ENCODE measurements around the gene NDUFS8. TPM values are rescaled to one million over a fixed set of nuclear protein-coding genes. Genes with fewer than 3 reads are reported as not detected.

NDUFS8 gene
- total and polyA plus RNA-seq, 10 of the 15 experiments (the other 5 are each of a cell fraction or from before 2014, with no cell fraction given) = 17.6 to 308 (median 120) TPM

DNA sequence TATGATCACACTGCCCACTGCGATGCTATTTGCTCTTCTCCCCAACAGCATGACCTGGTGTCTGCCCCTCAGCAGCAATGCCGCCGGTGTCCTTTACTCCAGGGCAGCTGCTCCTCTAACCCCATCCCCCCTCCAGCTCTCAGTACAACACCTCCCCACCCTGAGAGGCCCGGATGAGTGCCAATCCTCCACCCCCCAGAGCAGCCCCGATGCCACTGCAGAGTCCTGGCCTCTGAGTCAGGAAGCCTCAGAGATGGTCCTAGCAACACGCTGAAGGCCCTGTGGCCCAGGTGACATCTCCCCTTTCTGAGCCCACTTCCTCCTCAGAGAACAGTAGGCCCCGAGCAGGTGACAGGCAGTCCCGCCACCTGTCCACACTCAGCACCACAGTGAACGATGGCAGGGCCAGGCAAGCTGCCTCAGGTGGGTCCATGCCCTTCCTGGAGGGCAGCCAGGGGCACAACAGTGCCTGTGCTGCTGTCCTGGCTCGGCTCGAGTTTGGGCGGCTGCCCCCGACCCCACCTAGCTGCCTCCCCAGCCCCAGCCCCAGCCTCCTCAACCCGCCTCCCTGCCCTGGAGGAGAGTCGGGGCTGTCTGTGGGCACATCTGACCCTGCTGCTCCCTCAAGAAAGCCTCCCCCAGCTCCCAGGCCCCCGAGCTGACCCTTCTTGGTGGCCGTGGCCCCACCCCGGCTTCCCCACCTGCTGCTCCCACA lies 3.9 kb upstream of the NDUFS8 start:
- ChIA-PET SMC1A (ENCODE audit: uncharacterized antibody, unreplicated experiment) (no interaction called here), RAD21 (ENCODE audit: unreplicated experiment) (no interaction called here), POLR2A (no interaction called here), CTCF (no interaction called here)
- FAIRE-seq (no peak), DNase-seq (ENCODE audit: low read depth, low spot score) (no peak), ATAC-seq (no peak)
- Histone ChIP-seq H3K27ac (ENCODE audit: control insufficient read depth, insufficient read depth) (no peak overlapping the region), H3K9ac (ENCODE audit: control insufficient read depth, insufficient read depth, low read length) (no peak overlapping the region), H3K79me2 (ENCODE audit: control insufficient read depth, insufficient read depth, low read length) (peaks cover 12% of the 10 kb centered on the region), H3K4me3 (no peak overlapping the region), H3K27me3 (replicated peaks in 1 of 2; ENCODE audit: control insufficient read depth in 2 of 2, insufficient read depth in 2 of 2, low read length in 1 of 2) (no peaks in the 10 kb centered on the region), H4K20me1 (ENCODE audit: control insufficient read depth, insufficient read depth) (no peaks in the 10 kb centered on the region), H3K9me3 (replicated peaks; ENCODE audit: control insufficient read depth, insufficient read depth, low read length) (no peaks in the 10 kb centered on the region), H2AFZ (ENCODE audit: control insufficient read depth, low read depth, low read length) (no peak overlapping the region), H3K4me1 (ENCODE audit: control insufficient read depth, insufficient read depth, low read length) (peaks cover 10% of the 10 kb centered on the region), H3K4me2 (ENCODE audit: control insufficient read depth, insufficient read depth) (no peak overlapping the region), H3K36me3 (ENCODE audit: control insufficient read depth in 2 of 2, insufficient read depth in 2 of 2, low read length in 1 of 2) (no peaks in the 10 kb centered on the region)
- intact Hi-C loops (cut with micrococcal nuclease; ENCODE audit: unreplicated experiment) (loop anchor here (10.0 kb wide), 1 partner anchor 428 kb away; no protein-coding TSS in a partner anchor), in situ Hi-C loops (cut with MboI) (no loop called here)
- no TSS peak for BruUV-seq (replicated peaks)
- WGBS (ENCODE audit: insufficient coverage, insufficient replicate concordance, low lambda C conversion rate, missing lambda C conversion rate) = 79% methylated on average over 12 of the region's 18 CpGs
- TF ChIP-seq NFIC (IDR thresholded peaks at IDR 0.05; ENCODE audit: low read depth, low read length) = no peak
- no peak for TF ChIP-seq EZH2 (IDR thresholded peaks at IDR 0.05; ENCODE audit: borderline replicate concordance, control insufficient read depth, low read depth, low read length)
- no peak for TF ChIP-seq MYC (IDR thresholded peaks at IDR 0.05; ENCODE audit: insufficient read depth, insufficient read length, insufficient replicate concordance, low read length, severe bottlenecking)
- no peak for TF ChIP-seq GATAD2B (conservative IDR thresholded peaks at IDR 0.05; ENCODE audit: low read depth)
- TF ChIP-seq, protein P1, sequence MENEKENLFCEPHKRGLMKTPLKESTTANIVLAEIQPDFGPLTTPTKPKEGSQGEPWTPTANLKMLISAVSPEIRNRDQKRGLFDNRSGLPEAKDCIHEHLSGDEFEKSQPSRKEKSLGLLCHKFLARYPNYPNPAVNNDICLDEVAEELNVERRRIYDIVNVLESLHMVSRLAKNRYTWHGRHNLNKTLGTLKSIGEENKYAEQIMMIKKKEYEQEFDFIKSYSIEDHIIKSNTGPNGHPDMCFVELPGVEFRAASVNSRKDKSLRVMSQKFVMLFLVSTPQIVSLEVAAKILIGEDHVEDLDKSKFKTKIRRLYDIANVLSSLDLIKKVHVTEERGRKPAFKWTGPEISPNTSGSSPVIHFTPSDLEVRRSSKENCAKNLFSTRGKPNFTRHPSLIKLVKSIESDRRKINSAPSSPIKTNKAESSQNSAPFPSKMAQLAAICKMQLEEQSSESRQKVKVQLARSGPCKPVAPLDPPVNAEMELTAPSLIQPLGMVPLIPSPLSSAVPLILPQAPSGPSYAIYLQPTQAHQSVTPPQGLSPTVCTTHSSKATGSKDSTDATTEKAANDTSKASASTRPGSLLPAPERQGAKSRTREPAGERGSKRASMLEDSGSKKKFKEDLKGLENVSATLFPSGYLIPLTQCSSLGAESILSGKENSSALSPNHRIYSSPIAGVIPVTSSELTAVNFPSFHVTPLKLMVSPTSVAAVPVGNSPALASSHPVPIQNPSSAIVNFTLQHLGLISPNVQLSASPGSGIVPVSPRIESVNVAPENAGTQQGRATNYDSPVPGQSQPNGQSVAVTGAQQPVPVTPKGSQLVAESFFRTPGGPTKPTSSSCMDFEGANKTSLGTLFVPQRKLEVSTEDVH (IDR thresholded peaks at IDR 0.05; ENCODE audit: low read depth, partially characterized antibody) = no peak
- no peak for TF ChIP-seq PBX3 (IDR thresholded peaks at IDR 0.05; ENCODE audit: insufficient replicate concordance, low read depth, low read length)
- TF ChIP-seq BRCA1 (IDR thresholded peaks at IDR 0.05; ENCODE audit: low read depth, low read length) = no peak
- TF ChIP-seq EED (IDR thresholded peaks at IDR 0.05; ENCODE audit: low read depth) = no peak
- TF ChIP-seq POLR2AphosphoS5 (IDR thresholded peaks at IDR 0.05; ENCODE audit: low read length) = no peak
- no peak for TF ChIP-seq USF2 (IDR thresholded peaks at IDR 0.05; ENCODE audit: borderline replicate concordance, low read depth, low read length)
- no peak for TF ChIP-seq FOXM1 (IDR thresholded peaks at IDR 0.05; ENCODE audit: low read depth, low read length)
- no peak for TF ChIP-seq BHLHE40 (IDR thresholded peaks at IDR 0.05; ENCODE audit: borderline replicate concordance in 1 of 2, low read depth in 2 of 2, low read length in 1 of 2)
- TF ChIP-seq LARP7 (IDR thresholded peaks at IDR 0.05) = no peak
- TF ChIP-seq, protein P2, sequence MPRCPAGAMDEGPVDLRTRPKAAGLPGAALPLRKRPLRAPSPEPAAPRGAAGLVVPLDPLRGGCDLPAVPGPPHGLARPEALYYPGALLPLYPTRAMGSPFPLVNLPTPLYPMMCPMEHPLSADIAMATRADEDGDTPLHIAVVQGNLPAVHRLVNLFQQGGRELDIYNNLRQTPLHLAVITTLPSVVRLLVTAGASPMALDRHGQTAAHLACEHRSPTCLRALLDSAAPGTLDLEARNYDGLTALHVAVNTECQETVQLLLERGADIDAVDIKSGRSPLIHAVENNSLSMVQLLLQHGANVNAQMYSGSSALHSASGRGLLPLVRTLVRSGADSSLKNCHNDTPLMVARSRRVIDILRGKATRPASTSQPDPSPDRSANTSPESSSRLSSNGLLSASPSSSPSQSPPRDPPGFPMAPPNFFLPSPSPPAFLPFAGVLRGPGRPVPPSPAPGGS (IDR thresholded peaks at IDR 0.05; ENCODE audit: borderline replicate concordance, insufficient read depth, low read depth, low read length, poor library complexity, severe bottlenecking) = no peak
- TF ChIP-seq TCF3 (IDR thresholded peaks at IDR 0.05; ENCODE audit: borderline replicate concordance, insufficient read depth, low read depth, low read length) = no peak
- no peak for TF ChIP-seq ATF7 (IDR thresholded peaks at IDR 0.05; ENCODE audit: low read depth)
- TF ChIP-seq NBN (IDR thresholded peaks at IDR 0.05) = no peak
- no peak for TF ChIP-seq NR2C1 (IDR thresholded peaks at IDR 0.05)

Data from GM12878 (cell line).